H9 (cell line): ENCODE data around the gene ANP32B. TPM values are rescaled to one million over a fixed set of nuclear protein-coding genes. Genes with fewer than 3 reads are reported as not detected.

Experiments
- DNase-seq: peaks from one replicate; pipeline ENCODE4 v3.0.0-alpha.2; 2017
- H2AFZ ChIP-seq: one replicate; pipeline ENCODE4 v1.6.1; 2013; ENCODE audit warnings: mild to moderate bottlenecking, low read length, control low read depth, moderate library complexity
- H2AK5ac ChIP-seq: 2 replicates; pipeline ENCODE4 v1.6.1; 2013; ENCODE audit warnings: low read length, control low read depth, mixed read lengths; ENCODE audit not compliant: insufficient read length
- H2BK120ac ChIP-seq: one replicate; pipeline ENCODE4 v1.6.1; 2013; ENCODE audit warnings: low read depth, mild to moderate bottlenecking, low read length, control low read depth, inconsistent platforms; ENCODE audit not compliant: poor library complexity, severe bottlenecking
- H2BK12ac ChIP-seq: 2 replicates; pipeline ENCODE4 v1.6.1; 2013; ENCODE audit warnings: low read length, control low read depth, mixed read lengths, low read depth; ENCODE audit not compliant: insufficient read length
- H2BK15ac ChIP-seq: 2 replicates; pipeline ENCODE4 v1.6.1; 2013; ENCODE audit warnings: low read depth, low read length, control low read depth
- H2BK20ac ChIP-seq: one replicate; pipeline ENCODE4 v1.6.1; 2013; ENCODE audit warnings: low read depth, mild to moderate bottlenecking, low read length, control low read depth, inconsistent platforms; ENCODE audit not compliant: poor library complexity, severe bottlenecking
- H2BK5ac ChIP-seq: 2 replicates; pipeline ENCODE4 v1.6.1; 2013; ENCODE audit warnings: low read length, control low read depth, mixed read lengths; ENCODE audit not compliant: insufficient read length
- H3K14ac ChIP-seq: 2 replicates; pipeline ENCODE4 v1.6.1; 2013; ENCODE audit warnings: low read length, control low read depth; ENCODE audit not compliant: insufficient read depth
- H3K18ac ChIP-seq: 2 replicates; pipeline ENCODE4 v1.6.1; 2013; ENCODE audit warnings: low read depth, mild to moderate bottlenecking, mixed read lengths, low read length, control low read depth; ENCODE audit not compliant: insufficient read length
- H3K23ac ChIP-seq: 2 replicates; pipeline ENCODE4 v1.6.1; 2013; ENCODE audit warnings: low read length, control low read depth, mixed read lengths, low read depth; ENCODE audit not compliant: insufficient read length
- H3K23me2 ChIP-seq: 2 replicates; pipeline ENCODE4 v1.6.1; 2013; ENCODE audit warnings: low read depth, mild to moderate bottlenecking, mixed read lengths, low read length, control low read depth; ENCODE audit not compliant: insufficient read length, poor library complexity, severe bottlenecking
- H3K27ac ChIP-seq: 2 replicates; pipeline ENCODE4 v1.5.1; 2013; ENCODE audit warnings: low read length, control low read depth, mixed read lengths, low read depth; ENCODE audit not compliant: insufficient read length
- H3K27me3 ChIP-seq: 2 replicates; pipeline ENCODE4 v1.6.1; 2013; ENCODE audit warnings: low read length, control low read depth, inconsistent platforms; ENCODE audit not compliant: insufficient read depth
- H3K4ac ChIP-seq: 2 replicates; pipeline ENCODE4 v1.6.1; 2013; ENCODE audit warnings: low read depth, mild to moderate bottlenecking, control low read depth, inconsistent platforms, low read length, moderate library complexity
- H3K4me1 ChIP-seq: 2 replicates; pipeline ENCODE4 v1.6.1; 2013; ENCODE audit warnings: low read length, control low read depth, inconsistent platforms; ENCODE audit not compliant: insufficient read depth
- H3K4me2 ChIP-seq: 2 replicates; pipeline ENCODE4 v1.6.1; 2013; ENCODE audit warnings: low read length, control low read depth, mixed read lengths; ENCODE audit not compliant: insufficient read length, insufficient read depth
- H3K56ac ChIP-seq: 2 replicates; pipeline ENCODE4 v1.6.1; 2013; ENCODE audit warnings: low read depth, mild to moderate bottlenecking, mixed read lengths, low read length, control low read depth; ENCODE audit not compliant: insufficient read length
- H3K79me1 ChIP-seq: 2 replicates; pipeline ENCODE4 v1.6.1; 2013; ENCODE audit warnings: low read depth, mild to moderate bottlenecking, moderate library complexity, low read length, control low read depth, inconsistent platforms; ENCODE audit not compliant: insufficient read depth, poor library complexity, severe bottlenecking
- H3K79me2 ChIP-seq: 2 replicates; pipeline ENCODE4 v1.6.1; 2013; ENCODE audit warnings: low read length, control low read depth, inconsistent platforms; ENCODE audit not compliant: insufficient read depth
- H3K9ac ChIP-seq: 2 replicates; pipeline ENCODE4 v1.6.1; 2013; ENCODE audit warnings: low read length, control low read depth, mixed read lengths; ENCODE audit not compliant: insufficient read length; ENCODE audit errors: extremely low read depth
- H3K9me3 ChIP-seq: one replicate; pipeline ENCODE4 v1.6.1; 2013; ENCODE audit warnings: low read depth, low read length, inconsistent platforms; ENCODE audit not compliant: control insufficient read depth
- H3T11ph ChIP-seq: one replicate; pipeline ENCODE4 v1.6.1; 2013; ENCODE audit warnings: mild to moderate bottlenecking, low read length, control low read depth, inconsistent platforms
- H4K20me1 ChIP-seq: one replicate; pipeline ENCODE4 v1.6.1; 2013; ENCODE audit not compliant: control insufficient read depth, insufficient read length, insufficient read depth
- H4K5ac ChIP-seq: 2 replicates; pipeline ENCODE4 v1.6.1; 2013; ENCODE audit warnings: low read depth, mild to moderate bottlenecking, mixed read lengths, low read length, control low read depth; ENCODE audit not compliant: insufficient read length
- H4K8ac ChIP-seq: replicated peaks from 2 replicates; pipeline ENCODE4 v1.6.1; 2013; ENCODE audit warnings: low read length, control low read depth, mixed read lengths, low read depth; ENCODE audit not compliant: insufficient read length
- H4K91ac ChIP-seq: 2 replicates; pipeline ENCODE4 v1.6.1; 2013; ENCODE audit warnings: low read depth, mild to moderate bottlenecking, moderate library complexity, mixed read lengths, low read length, control low read depth; ENCODE audit not compliant: insufficient read length
- H3K27ac Mint-ChIP-seq, 3 experiments: 2 replicates in 2 of 3; 3 replicates in 1 of 3; pipeline ENCODE4 v1.8.0; 2020 to 2021; ENCODE audit warnings: mixed read lengths in 3 of 3, mild to moderate bottlenecking in 1 of 3, moderate library complexity in 1 of 3
- H3K27me3 Mint-ChIP-seq: 2 replicates; pipeline ENCODE4 v1.8.0; 2021; ENCODE audit warnings: low read depth, mild to moderate bottlenecking, moderate library complexity, mixed read lengths
- H3K36me3 Mint-ChIP-seq, 3 experiments: 2 replicates in 2 of 3; 3 replicates in 1 of 3; pipeline ENCODE4 v1.8.0; 2020 to 2021; ENCODE audit warnings: low read depth in 3 of 3, mixed read lengths in 3 of 3; ENCODE audit not compliant: insufficient read depth in 1 of 3
- H3K4me1 Mint-ChIP-seq, 2 experiments: 2 replicates each; pipeline ENCODE4 v1.8.0; 2020; ENCODE audit warnings: mixed read lengths in 2 of 2
- H3K4me3 Mint-ChIP-seq, 2 experiments: 2 replicates in 1 of 2; 3 replicates in 1 of 2; pipeline ENCODE4 v1.8.0; 2020 to 2021; ENCODE audit warnings: mild to moderate bottlenecking in 2 of 2, mixed read lengths in 2 of 2, moderate library complexity in 1 of 2
- H3K9me3 Mint-ChIP-seq, 2 experiments: 2 replicates in 1 of 2; 3 replicates in 1 of 2; pipeline ENCODE4 v1.8.0; 2020; ENCODE audit warnings: mild to moderate bottlenecking in 2 of 2, mixed read lengths in 2 of 2, moderate library complexity in 1 of 2
- WGBS: extraction: QIAGEN DNeasy Blood & Tissue Kit; methylation state at CpG from one replicate; pipeline ENCODE4 v1.1.7; 2013; ENCODE audit warnings: missing lambda C conversion rate, low lambda C conversion rate, mixed read lengths; ENCODE audit not compliant: insufficient read length; ENCODE audit errors: extremely low coverage; 5-methylcytosine and 5-hydroxymethylcytosine counted together
- total RNA-seq: library from RNA; stranded (reverse); gene quantifications from 2 replicates; pipeline ENCODE4 v1.2.1, GENCODE V29; 2021
- TF ChIP-seq, protein P1 (sequence below): fragments of 200-600 bp; sonication (generic); conservative IDR thresholded peaks from 3 replicates; pipeline ENCODE4 v1.8.0; 2021; ENCODE audit warnings: antibody characterized with exemption, mild to moderate bottlenecking

The ANP32B gene
- total RNA-seq, 1 experiment from 2014 or later: 91.6 TPM

DNA sequence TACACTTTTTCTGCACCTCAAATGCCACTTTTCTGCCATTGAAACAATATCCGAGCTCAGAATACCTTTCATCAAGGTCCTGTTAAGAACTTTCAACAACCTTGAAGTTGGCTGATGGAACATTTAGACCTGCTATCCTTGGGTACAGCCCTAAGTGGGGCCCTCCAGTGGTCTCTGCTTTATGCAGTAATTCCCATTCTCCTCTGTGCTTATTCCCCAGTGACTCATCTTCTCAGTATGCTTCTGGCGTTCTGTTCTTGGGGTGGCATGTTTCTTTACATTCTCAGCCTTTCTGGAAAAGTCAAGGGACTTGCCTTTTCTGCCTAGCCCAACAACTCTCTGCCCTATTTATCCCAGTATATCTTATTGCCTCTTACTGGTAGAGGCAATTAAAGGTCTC is 7.1 kb downstream of the ANP32B start:
- peaks cover 2 to 3% (median 3%) of the 10 kb centered on the region in 3 experiments; a peak in 4 of 7 replicates for H3K36me3 Mint-ChIP-seq
- no peak overlapping the region for H2BK12ac ChIP-seq
- no peaks in the 10 kb centered on the region for H3K9me3 ChIP-seq
- no peaks in the 10 kb centered on the region for H3K23me2 ChIP-seq
- H4K20me1 ChIP-seq: peaks cover 2% of the 10 kb centered on the region
- H4K8ac ChIP-seq: no peak overlapping the region
- no peak overlapping the region for H2BK5ac ChIP-seq
- peaks cover 7% of the 10 kb centered on the region; the same call in 1 of the 2 replicates for H3K79me2 ChIP-seq
- WGBS: no CpG with 5 or more reads among the region's 2 CpGs
- no peak overlapping the region for H3K4ac ChIP-seq
- no peak overlapping the region for H3K9ac ChIP-seq
- H2BK20ac ChIP-seq: no peak overlapping the region
- H2BK15ac ChIP-seq: no peak overlapping the region
- H3K27me3 Mint-ChIP-seq: peaks cover 43% of the 10 kb centered on the region
- no peak for DNase-seq
- H3K9me3 Mint-ChIP-seq: peaks cover 2 to 5% of the 10 kb centered on the region in 2 experiments; a peak in 3 of 5 replicates
- no peak overlapping the region for H4K91ac ChIP-seq
- no peak overlapping the region for H2AK5ac ChIP-seq
- no peak overlapping the region for H3K14ac ChIP-seq
- no peak overlapping the region for H3T11ph ChIP-seq
- H3K27ac ChIP-seq: no peak overlapping the region
- peaks cover 17% of the 10 kb centered on the region for H3K79me1 ChIP-seq
- H3K56ac ChIP-seq: no peak overlapping the region
- H3K4me1 Mint-ChIP-seq: peaks cover 0 to 18% of the 10 kb centered on the region in 2 experiments; a peak in 2 of 4 replicates
- no peak overlapping the region for H3K18ac ChIP-seq
- TF ChIP-seq, protein P1, sequence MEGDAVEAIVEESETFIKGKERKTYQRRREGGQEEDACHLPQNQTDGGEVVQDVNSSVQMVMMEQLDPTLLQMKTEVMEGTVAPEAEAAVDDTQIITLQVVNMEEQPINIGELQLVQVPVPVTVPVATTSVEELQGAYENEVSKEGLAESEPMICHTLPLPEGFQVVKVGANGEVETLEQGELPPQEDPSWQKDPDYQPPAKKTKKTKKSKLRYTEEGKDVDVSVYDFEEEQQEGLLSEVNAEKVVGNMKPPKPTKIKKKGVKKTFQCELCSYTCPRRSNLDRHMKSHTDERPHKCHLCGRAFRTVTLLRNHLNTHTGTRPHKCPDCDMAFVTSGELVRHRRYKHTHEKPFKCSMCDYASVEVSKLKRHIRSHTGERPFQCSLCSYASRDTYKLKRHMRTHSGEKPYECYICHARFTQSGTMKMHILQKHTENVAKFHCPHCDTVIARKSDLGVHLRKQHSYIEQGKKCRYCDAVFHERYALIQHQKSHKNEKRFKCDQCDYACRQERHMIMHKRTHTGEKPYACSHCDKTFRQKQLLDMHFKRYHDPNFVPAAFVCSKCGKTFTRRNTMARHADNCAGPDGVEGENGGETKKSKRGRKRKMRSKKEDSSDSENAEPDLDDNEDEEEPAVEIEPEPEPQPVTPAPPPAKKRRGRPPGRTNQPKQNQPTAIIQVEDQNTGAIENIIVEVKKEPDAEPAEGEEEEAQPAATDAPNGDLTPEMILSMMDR: no peak
- no peaks in the 10 kb centered on the region; the same call in 1 of the 2 replicates for H3K4me1 ChIP-seq
- no peak overlapping the region for H3K27ac Mint-ChIP-seq
- no peak overlapping the region for H3K23ac ChIP-seq
- H3K27me3 ChIP-seq: peaks cover 10% of the 10 kb centered on the region
- H3K4me3 Mint-ChIP-seq: no peak overlapping the region
- no peak overlapping the region for H4K5ac ChIP-seq
- H3K4me2 ChIP-seq: no peak overlapping the region
- H2AFZ ChIP-seq: no peak overlapping the region
- no peak overlapping the region for H2BK120ac ChIP-seq
